ENCODE data around the gene MYO3B.
"Not testable (repeated sequence)": the region's sequence is repeated elsewhere in the genome, so short reads cannot be mapped to it uniquely, and the experiment has no call there.

MYO3B gene

GRCh38 chr2:170433448-170433847 lies 255.5 kb downstream of the MYO3B start:
- in situ Hi-C loops (cut with MboI; ENCODE audit: low pct_unique_long_range_greater_than_20kb, low sequenced_read_pairs, unreplicated experiment) = no loop called here
- DNase-seq (ENCODE audit: low spot score) = no peak
- TF ChIP-seq CTCF (IDR thresholded peaks at IDR 0.05; ENCODE audit: extremely low read depth, insufficient read depth, missing control alignments) = no peak

GRCh38 chr2:170434396-170434795 lies 256.4 kb downstream of the MYO3B start:
- DNase-seq (ENCODE audit: low spot score); in situ Hi-C loops (cut with MboI; ENCODE audit: low pct_unique_long_range_greater_than_20kb, low sequenced_read_pairs, unreplicated experiment): not testable (repeated sequence)

- no peak for DNase-seq (ENCODE audit: low spot score)
- TF ChIP-seq CTCF (IDR thresholded peaks at IDR 0.05; ENCODE audit: extremely low read depth, insufficient read depth, missing control alignments) = no peak
- in situ Hi-C loops (cut with MboI; ENCODE audit: low pct_unique_long_range_greater_than_20kb, low sequenced_read_pairs, unreplicated experiment) = no loop called here
These were observed 257.1 kb downstream of the MYO3B start for GRCh38 chr2:170434900-170435621.

DNA sequence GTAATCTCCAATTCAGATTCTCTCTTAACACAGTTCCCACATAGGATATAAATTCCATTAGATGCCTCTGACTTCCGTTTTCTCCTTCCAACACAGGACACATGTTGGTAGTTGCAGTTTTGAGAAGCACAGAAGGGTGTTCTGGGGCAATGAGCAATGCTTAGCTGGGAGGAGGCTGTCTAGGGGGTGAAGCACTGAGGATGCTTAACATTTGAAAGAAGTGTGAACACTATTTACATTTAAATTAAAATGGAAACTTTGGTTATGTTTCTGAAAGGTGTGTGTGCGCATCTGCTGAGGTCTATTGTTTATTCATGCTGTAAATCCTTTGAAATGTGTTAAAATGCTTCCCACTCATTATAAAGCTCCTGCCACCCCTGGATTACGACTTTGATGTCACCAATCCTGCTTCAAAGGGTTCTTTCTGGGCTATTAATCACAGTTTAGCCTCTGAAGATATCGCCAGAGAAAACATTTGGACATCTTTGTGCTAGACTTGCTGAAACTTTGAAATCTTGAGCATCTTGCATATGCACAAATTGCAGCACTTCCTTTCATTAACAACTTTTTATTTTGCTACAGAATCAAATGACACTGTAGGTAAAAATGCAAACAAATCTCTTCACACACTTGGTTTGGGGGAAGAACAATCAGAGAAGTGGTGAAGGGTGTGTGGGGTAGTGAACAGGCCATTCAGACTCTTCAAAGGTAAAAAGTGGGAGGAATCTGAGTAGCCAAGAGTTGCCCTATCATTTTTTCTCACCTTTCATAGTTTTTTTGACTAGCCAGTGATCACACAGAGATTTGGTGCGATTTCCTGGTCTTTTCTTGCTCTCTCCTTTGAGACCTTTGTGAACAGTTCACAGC lies 258.4 kb downstream of the MYO3B start:
- in situ Hi-C loops (cut with MboI; ENCODE audit: low pct_unique_long_range_greater_than_20kb, low sequenced_read_pairs, unreplicated experiment) = no loop called here
- DNase-seq (ENCODE audit: low spot score) = no peak
- TF ChIP-seq CTCF (IDR thresholded peaks at IDR 0.05; ENCODE audit: extremely low read depth, insufficient read depth, missing control alignments) = no peak

GRCh38 chr2:170446078-170446477 lies 268.1 kb downstream of the MYO3B start:
- DNase-seq (ENCODE audit: low spot score) = no peak
- TF ChIP-seq CTCF (IDR thresholded peaks at IDR 0.05; ENCODE audit: extremely low read depth, insufficient read depth, missing control alignments) = no peak
- in situ Hi-C loops (cut with MboI; ENCODE audit: low pct_unique_long_range_greater_than_20kb, low sequenced_read_pairs, unreplicated experiment) = no loop called here

- DNase-seq (ENCODE audit: low spot score) = no peak
- in situ Hi-C loops (cut with MboI; ENCODE audit: low pct_unique_long_range_greater_than_20kb, low sequenced_read_pairs, unreplicated experiment) = no loop called here
- no peak for TF ChIP-seq CTCF (IDR thresholded peaks at IDR 0.05; ENCODE audit: extremely low read depth, insufficient read depth, missing control alignments)
These were observed 271.1 kb downstream of the MYO3B start for GRCh38 chr2:170449034-170449433.
